Colon (tissue), 2 donors: ENCODE data around the gene SEC61G.

Experiments
- FAIRE-seq: peaks from 2 replicates; lab custom pipeline; 2012; peaks lifted over from hg19 to GRCh38; lab: Jason Lieb, UNC
- donor health status: control.
- donor health status: control.

Gene SEC61G

GRCh38 chr7:54758702-54759592 is at the start of gene SEC61G:
Gene SEC61G (minus strand): TSS chr7:54759211. CDS start chr7:54757588, 1,623 bp downstream.
- no peak for FAIRE-seq

GRCh38 chr7:54802841-54803240 is 43.8 kb upstream of the SEC61G start:
- no peak for FAIRE-seq

GRCh38 chr7:54802114-54802513 is 43.1 kb upstream of the SEC61G start:
- FAIRE-seq: no peak

DNA sequence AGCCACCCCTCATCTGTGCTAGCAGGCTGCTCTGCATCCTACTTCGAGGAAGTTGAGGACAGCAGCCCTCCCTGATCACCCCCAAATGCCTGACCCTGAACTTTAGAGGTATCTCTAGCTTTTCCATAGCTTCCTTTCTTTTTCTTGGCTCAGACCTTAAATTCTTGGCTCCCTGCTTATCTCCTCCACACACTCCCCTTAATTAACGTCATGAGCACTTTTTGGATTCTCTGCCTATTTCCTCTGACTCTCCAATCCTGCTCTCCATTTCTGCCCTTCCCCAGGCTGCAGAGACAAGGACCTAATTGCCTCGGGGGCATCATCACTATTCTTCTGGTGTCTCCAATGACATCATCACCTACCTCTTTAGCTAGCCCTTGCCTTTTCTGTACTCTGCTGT is 40.8 kb upstream of the SEC61G start:
- FAIRE-seq: no peak

GRCh38 chr7:54798530-54798929 is 39.5 kb upstream of the SEC61G start:
- FAIRE-seq: no peak

- no peak for FAIRE-seq
These were observed 37.8 kb upstream of the SEC61G start for GRCh38 chr7:54796853-54797252.

DNA sequence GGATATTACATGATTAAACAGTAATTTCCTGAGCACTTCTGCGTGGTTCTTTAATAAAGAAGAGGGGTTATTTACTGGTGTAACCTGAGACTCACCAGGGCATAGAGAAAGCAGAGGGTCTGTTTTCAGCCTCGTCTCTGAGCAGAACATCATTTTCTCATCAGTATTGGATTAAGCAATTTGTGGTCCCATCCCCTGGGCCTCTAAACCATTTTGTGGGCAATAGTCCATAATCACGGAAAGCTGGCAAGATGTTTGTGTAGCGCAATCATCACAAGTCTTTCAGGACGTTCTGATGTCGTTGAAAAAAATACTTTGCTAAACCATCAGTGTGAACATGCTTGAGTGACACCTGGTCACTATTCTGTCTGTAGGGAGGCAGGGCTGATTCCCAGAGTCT is 37.1 kb upstream of the SEC61G start:
- no peak for FAIRE-seq

DNA sequence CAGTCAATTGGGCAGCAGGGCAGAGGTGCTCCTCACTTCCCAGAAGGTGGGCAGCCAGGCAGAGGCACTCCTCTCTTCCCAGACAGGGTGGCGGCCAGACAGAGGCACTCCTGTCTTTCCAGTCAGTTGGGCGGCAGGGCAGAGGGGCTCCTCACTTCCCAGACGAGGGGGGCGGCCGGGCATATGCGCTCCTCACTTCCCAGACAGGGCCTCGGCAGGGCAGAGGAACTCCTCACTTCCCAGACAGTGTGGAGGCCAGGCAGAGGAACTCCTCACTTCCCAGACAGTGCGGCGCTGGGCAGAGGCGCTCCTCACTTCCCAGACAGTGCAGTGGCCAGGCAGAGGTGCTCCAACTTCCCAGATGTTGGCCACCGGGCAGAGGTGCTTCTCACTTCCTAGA is 33.4 kb upstream of the SEC61G start:
- no peak for FAIRE-seq

DNA sequence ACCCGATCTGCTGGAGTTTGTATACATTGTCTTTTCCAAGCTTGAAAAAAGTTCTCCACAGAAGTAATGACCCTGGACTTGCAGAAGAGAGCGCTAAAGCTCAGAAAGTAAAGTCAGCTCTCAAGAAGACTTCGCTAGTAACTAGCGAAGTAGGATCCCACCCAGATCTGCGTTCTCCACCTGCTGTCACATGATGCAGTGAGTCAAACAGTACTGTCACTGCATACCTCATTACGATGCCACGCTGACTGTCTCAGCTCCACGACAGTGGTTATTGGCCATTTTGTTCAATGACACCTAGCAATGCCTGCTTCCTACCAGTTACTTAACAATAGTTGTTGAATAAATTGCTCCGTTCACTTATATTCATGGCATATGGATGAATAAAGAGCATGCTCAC is 29.7 kb upstream of the SEC61G start:
- no peak for FAIRE-seq

DNA sequence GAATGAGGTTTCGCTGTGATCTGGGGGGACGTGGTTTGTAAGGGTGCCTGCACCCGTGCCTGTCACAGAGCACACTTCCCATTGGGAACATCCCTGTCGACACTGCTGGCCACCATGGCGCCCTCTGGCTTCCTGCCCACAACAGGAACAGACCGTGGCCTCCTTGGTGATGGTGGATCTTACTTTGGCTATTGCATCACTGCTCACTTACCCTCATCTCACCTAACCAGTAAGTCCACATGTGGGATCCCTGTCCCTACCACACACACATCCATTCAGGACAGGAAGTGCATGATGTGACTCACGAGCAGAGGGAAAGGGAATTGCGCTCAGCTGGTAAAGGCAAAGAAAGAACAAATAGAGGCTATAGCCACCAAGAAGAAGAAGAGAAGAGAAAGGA is 26.2 kb upstream of the SEC61G start:
- FAIRE-seq: no peak

GRCh38 chr7:54783952-54784351 is 24.9 kb upstream of the SEC61G start:
- FAIRE-seq: no peak

DNA sequence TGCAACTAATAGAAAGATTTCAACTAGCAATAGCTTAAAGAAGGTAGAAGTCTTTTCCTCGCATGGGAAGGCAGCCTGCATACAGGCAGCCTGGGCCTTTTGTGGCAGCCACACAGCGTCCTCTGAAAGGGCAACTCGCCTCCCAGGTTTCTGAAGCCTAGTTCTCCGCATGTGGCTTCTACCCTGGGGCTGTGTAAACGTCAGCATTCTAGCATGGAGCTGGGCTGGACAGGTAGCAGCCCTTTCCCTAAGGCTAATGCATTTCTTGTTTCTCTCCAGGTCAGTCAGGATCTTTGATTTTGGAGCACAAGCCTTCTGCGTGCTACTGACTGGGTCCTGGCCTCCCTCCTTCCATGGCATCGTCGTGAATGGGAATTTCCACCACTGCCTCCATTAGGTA is 23.8 kb upstream of the SEC61G start:
- no peak for FAIRE-seq

GRCh38 chr7:54782314-54782713 is 23.3 kb upstream of the SEC61G start:
- FAIRE-seq: no peak

- no peak for FAIRE-seq
These were observed 22.3 kb upstream of the SEC61G start for GRCh38 chr7:54781134-54781920.

GRCh38 chr7:54780490-54780889 is 21.5 kb upstream of the SEC61G start:
- FAIRE-seq: no peak

GRCh38 chr7:54778696-54779540 is 19.9 kb upstream of the SEC61G start:
- FAIRE-seq: no peak

- no peak for FAIRE-seq
These were observed 19.2 kb upstream of the SEC61G start for GRCh38 chr7:54778166-54778565.

DNA sequence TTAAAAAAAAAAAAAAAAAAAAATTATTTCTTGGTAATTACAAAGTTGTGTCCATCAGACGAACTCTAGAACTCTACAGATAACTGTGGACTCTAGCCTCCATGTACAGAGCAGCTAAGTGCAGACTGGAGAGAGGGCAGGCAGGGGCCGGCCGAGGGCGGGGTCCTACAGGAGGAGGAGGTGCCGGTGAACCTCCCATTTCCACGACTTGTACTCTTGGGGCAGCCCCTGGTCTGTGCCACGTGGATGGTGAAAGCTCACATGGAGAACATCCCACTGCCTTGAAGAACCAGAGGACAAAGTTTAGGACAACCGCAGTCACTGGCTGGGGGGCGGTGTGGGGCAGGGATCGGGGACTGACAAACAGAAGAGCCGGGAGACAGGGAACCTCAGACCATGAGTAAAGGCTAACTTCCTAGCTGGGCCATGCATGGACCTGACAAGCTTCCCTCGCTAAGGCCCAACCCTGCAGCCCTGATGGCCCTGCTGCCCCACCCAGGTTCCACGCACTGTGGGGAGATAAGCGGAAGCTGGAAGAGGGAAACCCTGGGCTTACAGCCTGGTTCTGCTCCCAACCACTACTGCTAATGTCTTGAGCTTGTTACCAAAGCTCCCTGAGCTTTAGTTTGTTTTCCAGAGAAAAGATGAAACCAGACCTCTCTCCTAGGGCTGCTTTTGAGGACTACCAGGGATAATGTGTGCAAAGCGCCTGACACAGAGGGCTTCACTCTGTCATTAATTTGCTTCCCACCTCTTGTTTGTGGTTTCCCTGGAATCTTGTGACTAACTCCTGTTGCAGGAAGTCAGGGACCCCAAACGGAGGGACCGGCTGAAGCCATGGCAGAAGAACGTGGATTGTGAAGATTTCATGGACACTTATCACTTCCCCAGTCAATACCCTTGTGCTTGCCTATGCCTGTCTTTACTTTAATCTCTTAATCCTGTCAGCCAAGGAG is 16.1 kb upstream of the SEC61G start:
- no peak for FAIRE-seq

- FAIRE-seq: peak; percentile 18
These were observed 14.7 kb upstream of the SEC61G start for GRCh38 chr7:54773472-54774399.

DNA sequence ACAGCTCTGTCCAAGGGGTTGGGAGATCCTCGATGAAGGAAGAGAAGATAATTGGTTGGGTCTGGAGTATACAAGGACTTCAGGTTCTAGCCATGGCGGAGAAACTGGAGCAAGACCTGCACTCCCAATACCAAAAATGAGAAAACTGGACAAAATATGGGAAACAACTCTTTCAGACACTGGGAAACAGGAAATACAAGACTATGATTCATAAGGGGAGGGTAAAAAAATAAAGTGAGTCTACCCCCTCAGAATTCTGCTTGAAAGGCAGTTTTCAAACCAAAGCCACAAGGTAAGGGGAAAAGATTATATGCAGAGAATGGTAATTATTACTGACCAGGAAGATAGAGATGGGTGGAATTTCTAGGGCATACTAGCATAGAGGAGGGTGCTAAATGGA is 10.2 kb upstream of the SEC61G start:
- FAIRE-seq: no peak
